GM18502 (cell line): Measurements from ENCODE around the gene TAF4.

ENCODE experiments used
- ATAC-seq: cut with Tn5 transposase; IDR thresholded peaks from one replicate; pipeline ENCODE4 v1.9.1; 2021; ENCODE audit warnings: mild to moderate bottlenecking; ENCODE audit not compliant: unreplicated experiment, poor library complexity

The TAF4 gene

DNA sequence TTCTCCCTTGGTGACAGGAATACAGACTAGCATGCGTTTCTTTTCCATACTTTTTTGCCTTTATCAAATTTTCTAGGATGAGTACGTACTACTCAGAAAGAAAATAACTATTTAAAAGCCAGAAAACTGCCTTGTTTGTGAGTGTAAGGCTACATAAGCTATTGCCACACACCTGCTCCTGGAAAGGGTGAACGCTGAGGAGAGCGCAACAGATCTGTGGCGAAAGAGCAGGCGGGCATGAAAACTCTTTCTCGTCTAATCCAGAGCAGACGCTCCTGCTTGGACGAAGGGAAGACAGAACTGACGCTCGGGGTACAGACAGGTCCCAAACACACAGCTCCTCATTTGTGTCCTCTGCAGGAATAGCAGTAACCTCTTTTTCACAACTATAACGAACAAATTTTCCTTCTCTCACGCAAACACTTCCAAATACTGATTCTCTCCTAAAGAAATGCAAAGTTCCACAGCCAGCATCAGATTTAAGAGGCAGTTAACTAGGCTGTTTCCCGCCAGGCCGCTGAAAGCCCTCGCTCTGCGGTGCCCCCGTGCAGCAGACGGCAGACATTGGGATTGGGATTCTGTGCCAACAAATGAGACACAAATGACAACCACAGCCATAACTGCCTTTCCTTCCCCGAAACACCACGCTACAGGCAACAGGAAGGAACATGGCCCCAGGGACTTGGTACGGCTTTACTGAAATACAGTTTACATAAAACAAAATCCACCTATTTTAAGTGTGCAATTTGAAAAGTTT lies 20.0 kb downstream of the TAF4 start:
- ATAC-seq = no peak

DNA sequence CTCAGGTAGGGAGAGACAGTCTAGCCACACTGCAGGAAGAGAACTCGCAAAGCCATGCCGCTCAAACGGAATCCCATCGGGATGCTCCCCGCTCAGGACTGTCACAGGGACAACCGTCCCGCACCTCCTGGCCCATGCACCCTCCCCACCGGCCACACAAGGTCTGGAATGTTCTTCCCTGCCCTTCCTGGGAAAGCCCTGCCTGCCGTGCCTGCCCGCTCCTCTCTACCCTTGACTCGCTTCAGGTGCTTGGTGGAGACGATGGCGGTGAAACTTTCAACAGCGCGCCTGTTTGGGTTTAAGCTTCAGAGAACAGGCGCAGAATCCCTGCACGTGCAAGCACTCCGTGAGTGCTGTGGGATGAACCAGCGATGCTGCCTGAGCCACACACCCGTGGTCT lies 20.6 kb downstream of the TAF4 start:
- ATAC-seq = no peak

DNA sequence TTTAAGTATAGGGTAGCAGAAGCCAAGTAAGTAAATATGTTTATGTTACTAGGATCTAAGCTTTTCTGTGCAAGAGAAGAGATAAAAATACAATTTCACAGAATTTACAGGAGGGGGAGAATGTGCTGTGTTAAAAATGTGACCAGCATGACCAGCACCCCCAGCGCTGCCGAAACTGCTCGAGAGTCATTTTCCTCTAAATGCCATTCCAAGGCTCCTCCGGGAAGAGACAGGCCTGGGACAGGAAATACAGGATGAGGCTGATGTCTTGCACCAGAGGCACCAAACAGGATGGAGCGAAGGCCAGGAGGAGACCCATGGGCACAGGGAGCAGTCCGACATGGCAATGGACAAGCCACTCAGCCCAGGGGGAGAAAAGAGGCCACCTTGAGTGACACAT lies 21.1 kb downstream of the TAF4 start:
- ATAC-seq = no peak

DNA sequence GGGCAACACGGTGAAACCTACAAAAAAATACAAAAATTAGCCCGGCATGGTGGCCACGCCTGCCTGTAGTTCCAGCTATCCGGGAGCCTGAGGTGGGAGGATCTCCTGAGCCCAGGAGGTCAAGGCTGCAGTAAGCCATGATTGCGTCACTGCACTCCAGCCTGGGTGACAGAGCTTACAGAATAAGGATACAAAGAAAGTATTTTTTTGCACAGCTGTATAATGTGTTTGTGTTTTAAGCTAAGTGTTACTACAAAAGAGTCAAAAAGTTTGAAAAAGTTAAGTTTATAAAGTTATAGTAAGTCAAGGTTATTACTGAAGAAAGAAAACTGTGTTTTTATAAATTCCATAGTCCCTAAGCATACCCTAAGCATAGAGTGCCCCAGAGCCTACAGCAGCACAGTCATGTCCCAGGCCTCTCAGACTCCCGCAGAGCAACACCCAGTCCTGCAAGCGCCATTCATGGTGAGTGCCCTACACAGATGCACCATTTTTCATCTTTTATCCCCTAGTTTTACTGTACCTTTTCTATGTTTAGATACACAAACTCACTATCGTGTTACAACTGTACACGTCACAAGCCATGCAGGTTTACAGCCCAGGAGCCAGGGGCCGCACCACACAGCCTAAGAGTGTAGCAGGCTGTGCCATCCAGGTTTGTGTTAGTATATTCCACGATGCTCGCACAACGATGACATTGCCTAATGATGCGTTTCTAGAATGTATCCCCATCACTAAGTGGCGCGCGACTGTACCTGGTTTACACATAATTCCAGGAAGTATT lies 22.4 kb downstream of the TAF4 start:
- no peak for ATAC-seq

DNA sequence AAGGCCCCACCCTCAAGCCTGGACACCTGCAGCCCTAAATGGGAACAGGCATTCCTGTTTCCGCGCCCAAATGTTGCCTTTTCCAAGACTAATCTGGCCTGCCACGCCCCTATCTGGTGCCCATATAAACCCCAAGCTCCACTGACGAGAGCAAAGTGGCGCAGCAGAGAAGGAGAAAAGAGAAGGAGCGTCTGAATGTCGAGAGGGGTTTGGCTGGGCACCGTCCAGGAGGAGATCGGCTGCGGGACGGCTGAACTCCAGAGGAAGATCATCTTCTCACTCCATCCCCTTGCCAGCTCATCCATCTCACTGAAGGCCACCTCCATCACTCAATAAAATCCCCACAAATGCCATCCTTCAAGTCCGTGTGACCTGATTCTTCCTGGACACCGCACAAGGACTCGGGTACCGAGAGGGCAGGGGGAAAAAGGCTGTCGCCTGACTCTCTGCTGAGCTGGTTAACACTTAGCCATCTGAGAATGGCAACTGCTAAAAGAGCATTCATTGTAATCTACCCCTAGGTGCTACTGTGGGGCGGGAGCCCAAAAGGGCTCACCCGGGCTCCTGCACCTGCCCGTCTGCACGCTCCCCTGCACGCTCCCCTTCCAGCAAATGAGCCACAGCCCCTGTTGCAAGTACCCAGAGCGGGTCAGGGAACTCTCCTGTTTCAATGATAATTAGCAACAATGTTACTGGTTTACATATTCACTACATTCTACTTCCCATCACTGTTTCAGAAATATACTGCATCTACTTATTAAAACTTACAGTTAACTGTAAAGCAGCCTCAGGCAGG lies 23.5 kb downstream of the TAF4 start:
- ATAC-seq = no peak

DNA sequence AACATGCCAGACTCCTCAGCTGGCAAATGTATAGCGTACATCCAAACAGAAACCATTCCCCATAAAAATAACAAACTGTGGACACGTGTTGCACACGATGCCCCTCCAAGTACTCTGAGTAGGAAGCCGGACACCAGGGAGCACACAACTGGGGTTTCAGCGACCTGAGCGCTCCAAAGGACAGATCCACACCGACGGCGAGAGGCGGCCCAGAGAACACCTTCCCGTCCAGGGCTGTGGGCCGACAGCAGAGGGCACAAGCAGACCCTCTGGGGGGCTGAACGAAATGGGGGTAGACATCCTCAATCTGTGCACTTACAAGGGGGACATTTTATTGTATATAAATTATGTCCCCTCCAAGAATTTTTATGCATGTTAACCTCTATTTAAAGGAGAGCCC lies 24.7 kb downstream of the TAF4 start:
- ATAC-seq = no peak

DNA sequence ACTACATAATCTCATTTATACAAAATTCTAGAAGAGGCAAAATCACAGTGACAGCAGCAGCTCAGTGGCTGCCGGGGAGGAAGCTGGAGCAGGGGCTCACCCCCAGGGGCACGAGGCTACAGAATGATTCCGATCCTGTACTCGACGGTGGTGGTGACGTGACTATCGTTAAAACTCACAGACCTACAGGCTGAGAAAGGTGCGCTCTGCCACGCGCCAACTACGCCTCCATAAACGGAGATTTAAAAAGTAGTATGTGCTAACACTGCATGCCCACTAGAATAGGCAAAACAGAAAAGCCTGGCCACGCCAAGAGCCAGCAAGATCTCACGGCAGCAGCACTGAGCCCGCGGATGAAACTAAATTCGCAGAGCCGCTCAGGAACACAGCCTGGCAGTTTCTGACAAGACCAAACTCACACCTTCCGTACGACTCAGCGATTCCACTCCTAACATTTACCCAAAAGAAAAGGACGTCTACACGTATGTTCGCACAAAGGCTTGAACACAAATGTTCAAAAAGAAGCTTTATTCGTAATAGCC lies 25.2 kb downstream of the TAF4 start:
- no peak for ATAC-seq

DNA sequence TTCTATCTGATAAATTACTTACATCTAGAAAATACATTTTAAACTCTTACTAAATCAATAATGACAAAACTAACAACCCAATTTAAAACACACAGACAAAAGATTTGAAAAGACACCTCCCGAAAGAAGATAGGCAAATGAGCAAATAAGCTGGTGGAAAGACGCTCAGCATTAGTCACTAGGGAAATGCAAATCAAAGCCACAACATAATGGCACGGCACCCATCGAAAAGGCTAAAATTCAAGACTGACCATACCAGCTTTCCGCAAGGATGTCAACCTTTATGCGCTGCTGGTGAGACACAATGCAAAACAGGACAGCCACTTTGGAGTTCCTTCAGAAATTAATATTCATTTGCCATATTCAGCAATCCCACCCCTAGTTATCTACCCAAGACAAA lies 25.9 kb downstream of the TAF4 start:
- no peak for ATAC-seq

DNA sequence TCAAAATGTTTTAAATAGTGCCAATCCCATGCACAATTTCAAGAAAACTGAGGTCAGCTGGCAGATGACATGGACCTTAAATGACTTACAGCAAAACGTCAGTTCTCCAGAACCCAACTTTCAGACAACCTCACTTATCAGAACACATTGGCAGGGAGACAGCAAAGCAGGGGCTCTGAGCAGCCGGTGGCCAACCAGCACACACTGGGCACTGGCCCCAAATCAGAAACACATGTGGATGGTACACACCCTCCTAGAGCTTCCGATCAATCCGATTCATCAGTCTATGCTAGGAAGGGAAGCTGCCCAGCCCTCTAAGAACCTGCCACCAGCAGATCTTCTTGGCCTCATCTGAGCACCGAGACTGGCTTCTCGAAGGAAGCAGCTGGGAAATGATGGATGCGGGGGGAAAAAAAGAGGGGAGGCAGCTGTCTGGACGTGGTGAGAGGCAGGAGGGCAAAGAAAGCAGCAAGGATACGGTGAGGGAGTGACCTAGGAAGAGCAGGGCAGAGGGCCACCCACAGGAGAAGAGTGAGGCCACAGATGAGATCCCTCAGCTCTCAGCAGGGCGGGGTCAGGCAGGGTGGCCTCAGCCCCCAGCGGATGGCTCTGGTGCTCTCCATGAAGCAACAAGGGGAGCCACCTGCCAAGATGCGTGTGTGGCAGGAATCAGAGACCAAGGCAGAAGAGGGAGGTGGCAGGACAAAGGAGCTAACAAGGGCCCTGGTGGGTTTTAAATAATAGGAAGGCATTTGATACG lies 32.9 kb downstream of the TAF4 start:
- ATAC-seq = no peak

DNA sequence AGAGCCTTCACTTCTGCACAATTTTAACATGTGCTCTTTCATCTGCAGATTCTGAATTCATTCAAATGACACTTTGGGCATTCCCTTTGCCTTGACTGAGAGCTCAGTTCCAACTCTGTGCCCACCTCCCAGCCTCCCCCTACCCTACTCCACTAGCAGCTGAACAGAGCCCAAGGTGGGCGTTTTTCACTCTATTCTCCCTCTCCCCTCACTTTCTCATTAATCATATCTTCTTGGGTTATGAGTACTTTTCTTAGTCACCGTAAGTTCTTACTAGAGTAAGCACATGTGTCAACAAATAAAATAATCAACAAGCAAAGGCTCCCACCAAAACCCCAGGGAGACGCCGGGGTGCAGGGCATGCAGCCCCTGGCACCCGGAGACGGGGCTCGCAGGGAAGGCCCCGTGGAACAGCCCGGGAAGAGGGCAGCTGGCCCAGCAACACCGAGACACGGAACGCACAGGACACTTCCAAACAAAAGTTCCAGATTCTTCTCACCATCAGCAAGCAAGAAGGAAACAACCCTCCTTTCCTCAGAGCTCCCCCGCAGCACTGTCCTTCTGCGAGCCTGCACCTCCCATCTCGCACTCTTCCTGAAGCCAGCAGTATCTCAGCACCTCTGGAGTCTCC lies 34.1 kb downstream of the TAF4 start:
- ATAC-seq = peak; percentile 12

DNA sequence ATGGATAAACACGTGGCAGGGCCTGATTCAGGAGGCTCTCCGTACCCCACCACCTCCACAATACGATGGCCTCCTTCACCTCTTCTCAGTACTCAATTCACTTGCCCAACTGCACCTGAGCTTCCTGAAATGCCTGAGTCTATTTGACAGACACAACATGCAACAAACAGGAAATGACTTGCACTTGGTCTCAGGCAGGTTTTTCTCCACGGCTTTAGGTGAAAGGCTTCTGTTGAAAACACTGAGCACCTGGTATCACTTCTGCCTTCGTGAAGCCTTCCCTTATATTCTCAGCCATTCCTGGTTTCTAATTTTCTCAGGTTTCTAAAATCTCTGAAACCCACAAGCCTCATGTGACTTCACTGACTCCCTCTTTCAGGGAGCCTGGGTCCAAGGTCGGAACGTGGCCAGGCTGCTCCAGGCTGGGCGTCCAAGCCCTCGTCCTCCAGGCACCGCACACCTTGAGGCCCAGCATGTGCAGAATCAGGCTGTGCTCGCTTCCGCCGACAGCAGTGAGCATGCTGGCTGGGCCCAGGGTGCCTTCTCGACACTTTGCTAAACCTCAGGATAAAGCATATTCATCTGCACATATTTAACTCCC lies 34.7 kb downstream of the TAF4 start:
- ATAC-seq = peak; percentile 71

DNA sequence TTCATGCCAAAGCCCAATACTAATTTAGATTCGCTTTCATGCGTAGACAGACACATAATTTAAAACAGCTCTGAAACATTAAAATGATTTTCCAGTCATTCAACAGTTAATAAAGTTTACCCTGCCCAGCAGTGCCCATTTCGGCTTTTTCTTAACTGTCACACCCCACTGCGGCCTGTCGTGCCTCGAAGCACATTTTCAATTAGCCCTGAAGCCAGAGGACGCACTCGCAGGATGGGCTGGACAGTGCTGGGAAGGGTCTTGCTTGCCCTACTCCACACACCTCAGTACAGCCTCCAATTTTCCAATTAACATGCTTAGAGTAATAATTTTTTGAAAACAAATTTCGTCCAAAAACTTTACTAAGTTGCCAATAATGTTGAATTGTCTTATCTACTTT lies 35.3 kb downstream of the TAF4 start:
- ATAC-seq = no peak

DNA sequence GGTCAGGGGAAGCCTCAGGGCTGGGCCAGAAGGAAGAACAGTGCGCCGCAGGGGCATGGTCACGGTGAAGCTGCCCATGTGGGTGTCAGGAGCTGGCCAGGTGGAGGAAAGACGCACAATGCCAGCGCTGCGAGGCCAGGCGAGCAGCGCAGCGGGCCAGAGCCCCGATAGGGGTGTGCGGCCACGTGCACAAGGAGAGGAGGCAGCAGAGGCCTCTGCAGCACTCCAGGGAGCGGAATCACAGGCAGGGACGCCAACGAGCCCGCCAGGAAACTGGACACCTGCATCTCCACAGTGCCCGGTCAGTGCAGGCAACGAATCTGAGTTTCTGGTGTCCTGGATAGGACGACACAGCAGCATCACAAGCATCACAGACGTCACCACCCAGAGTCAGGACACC lies 35.7 kb downstream of the TAF4 start:
- no peak for ATAC-seq

DNA sequence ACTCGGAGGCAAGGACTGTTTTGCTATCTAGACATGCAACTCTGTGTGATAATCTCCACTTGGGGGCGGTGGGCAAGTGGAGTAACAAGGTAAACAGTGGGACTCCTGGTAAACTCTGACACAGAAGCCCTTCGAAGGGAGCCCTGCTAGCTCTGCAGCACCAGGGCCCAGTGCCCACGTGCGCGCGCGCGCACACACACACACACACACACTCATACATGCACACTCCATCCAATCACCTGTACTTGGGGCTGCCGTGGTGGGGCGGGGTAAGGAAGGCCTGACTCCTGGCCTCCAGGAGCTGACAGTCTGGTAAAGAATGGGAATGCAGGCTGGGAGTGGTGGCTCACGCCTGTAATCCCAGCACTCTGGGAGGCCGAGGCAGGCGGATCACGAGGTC lies 36.4 kb downstream of the TAF4 start:
- ATAC-seq = no peak

DNA sequence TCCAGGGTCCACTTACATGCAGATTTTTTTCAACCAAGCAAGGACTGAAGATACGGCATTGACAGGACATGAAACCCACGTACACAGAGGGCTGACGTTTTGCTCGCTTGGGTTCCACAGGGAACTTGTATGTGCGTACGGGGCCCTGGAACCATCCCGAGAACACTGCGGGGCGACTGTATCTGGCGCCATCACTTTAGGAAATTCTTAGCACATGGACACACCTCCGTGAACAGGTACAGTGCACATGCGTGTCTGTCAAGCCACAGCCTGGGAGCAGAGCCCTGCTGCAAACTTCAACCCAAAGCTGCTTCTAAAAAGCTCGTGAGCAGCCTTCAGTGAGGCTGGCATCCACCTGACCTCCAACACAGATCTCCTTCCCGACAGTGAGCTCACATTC lies 37.3 kb downstream of the TAF4 start:
- ATAC-seq = no peak

DNA sequence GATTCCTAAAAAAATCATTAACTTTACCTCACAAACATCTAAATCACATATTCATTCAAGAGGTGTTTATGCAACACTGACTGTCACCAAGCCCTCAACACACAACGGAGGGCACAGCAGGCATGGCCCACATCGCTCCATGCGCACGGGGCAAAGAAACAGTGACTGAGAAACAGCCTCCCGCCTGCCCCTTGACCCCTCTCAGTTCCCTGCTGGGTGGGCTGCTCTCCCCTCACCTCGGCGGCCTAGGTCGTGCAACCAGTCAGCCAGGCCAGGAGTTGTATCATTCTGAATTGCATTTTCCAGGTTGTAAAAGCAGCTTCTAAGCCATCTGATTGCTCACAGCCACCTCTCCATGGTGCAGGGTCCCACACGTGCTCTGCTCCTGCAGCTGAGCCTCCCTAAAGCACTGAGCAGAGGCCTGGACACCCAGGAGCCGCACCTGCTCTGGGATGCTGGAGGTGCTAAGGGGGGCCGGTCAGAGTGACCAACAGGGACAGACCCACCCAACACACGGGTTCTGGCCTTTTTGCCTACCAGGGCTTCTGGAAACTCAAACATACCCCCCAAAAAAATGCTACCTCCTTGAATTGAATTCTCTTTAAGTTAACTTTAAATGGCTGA lies 37.9 kb downstream of the TAF4 start:
- no peak for ATAC-seq

DNA sequence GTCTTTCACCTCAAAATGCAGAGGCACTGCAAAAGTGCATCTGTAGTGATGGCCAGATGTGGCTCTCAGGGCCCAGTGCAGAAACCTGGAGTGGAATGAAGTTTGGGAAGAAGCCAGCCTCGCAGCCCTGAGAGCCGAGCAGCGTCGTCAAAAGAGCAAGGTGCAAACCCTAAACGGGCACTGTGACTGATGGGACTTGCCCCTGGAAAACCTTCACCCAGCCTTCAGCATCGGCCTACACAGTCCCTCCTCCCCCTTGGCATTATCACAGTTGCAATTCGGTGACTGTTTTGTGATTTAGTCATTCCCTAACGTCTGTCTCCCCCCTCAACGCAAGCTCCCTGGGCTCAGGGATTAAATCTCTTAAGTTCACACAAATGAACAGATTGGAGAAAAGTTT lies 38.6 kb downstream of the TAF4 start:
- ATAC-seq = no peak

DNA sequence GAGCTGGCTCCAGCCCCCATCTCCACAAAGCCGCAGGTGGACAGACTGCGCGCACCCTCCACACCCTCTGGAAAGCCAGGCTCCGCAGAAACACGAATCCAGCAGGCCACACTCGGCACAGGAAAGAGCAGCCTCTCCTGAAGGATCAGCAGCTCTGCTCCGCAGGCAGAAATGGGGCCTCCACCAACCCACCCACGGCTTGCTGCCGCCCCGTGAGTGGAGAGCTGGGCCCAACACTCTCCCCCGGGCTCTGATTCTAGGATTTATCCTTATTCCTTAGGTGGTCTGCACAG lies 39.2 kb downstream of the TAF4 start:
- no peak for ATAC-seq
